Left lung (tissue), 10 donors: ENCODE data around the gene ATP1A3. TPM values are rescaled to one million over a fixed set of nuclear protein-coding genes. Genes with fewer than 3 reads are reported as not detected.

Experiments
- ATAC-seq: fragments of 200-7000 bp; cut with Tn5 transposase; one replicate; pipeline ENCODE4 v1.9.1; 2020; ENCODE audit warnings: moderate library complexity
- DNase-seq, 4 donors: peaks; one replicate each; pipeline ENCODE4 v3.0.0-alpha.2; 2013 to 2020
- H3K27ac ChIP-seq, 2 donors: fragments of 200-600 bp; sonication (generic) in 1 of 2; one replicate each; pipeline versions ENCODE4 v1.5.0 to v1.8.0; 2020 to 2021
- H3K27me3 ChIP-seq, 2 donors: fragments of 200-600 bp; sonication (generic) in 1 of 2; one replicate each; pipeline versions ENCODE4 v1.5.0 to v1.8.0; 2020 to 2021
- H3K36me3 ChIP-seq, 2 donors: fragments of 200-600 bp; sonication (generic) in 1 of 2; one replicate each; pipeline versions ENCODE4 v1.5.0 to v1.8.0; 2020 to 2021
- H3K4me1 ChIP-seq, 2 donors: fragments of 200-600 bp; one replicate each; pipeline ENCODE4 v1.8.0; 2021
- H3K4me3 ChIP-seq, 2 donors: fragments of 200-600 bp; sonication (generic) in 1 of 2; one replicate each; pipeline versions ENCODE4 v1.5.0 to v1.8.0; 2020 to 2021; ENCODE audit warnings: mild to moderate bottlenecking in 1 of 2
- H3K9me3 ChIP-seq, 2 donors: fragments of 200-600 bp; sonication (generic) in 1 of 2; one replicate each; pipeline versions ENCODE4 v1.5.0 to v1.8.0; 2020 to 2021
- intact Hi-C, 2 donors: fragments of 100-400 bp; cut with DNase I; formaldehyde crosslinking; loops; one replicate each; pipeline versions ENCODE4 v1.11.2 to v1.14.2; 2022
- polyA plus RNA-seq, 6 donors: library from polyadenylated mRNA; unstranded; fragments of 120-200 nt; gene quantifications; one replicate each; pipeline ENCODE4 v1.2.1, GENCODE V29; 2013; ENCODE audit not compliant: insufficient read length in 6 of 6
- total RNA-seq, 2 donors: library from RNA; stranded (reverse); fragmentation: NEBNext Ultra II Directional; extraction: Animal tissue kit (Norgen Biotek cat#: 25700); gene quantifications; one replicate each; pipeline ENCODE4 v1.2.1, GENCODE V29; 2021
- TF ChIP-seq, protein P1 (sequence below), 2 donors: fragments of 200-600 bp; sonication (generic) in 1 of 2; IDR thresholded peaks; one replicate each; pipeline versions ENCODE4 v1.5.0 to v1.8.0; 2021; ENCODE audit warnings: antibody characterized with exemption in 2 of 2
- donor health status: DM: no; HTN: yes; CAD: no.
- donor health status: DM: no; HTN: no; CAD: no.

Gene ATP1A3
- total and polyA plus RNA-seq, 8 donors: 0.20 to 0.86 (median 0.40) TPM; not detected in 3

DNA sequence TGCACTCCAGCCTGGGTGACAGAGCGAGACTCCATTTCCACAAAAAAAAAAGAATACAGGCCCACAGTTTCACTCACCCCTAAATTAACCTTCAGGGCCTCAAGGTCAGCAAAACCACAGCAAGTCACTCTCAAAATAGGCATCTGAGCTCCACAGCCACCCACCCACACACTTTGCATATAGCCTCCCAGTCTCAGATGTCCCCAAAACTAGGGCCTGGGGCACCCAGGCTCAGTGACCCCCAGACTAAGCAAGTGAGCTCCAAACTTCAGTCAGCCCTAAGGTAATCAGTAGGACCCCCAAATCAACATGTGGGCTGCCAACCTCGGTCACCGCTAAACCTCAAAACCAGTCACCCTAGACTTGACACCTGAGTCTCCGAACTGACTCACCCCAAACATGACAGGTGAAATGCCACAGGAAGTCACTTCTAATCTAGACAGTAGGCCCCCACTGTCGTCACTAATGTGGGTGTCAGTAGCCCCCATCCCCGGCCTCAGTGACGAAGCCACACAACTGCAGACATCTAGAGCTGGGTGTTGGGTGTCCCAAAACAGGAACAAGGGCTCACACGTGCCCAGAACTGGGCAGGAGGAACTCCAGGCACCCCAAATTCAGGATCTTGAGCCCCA lies 48.8 kb downstream of the ATP1A3 start:
- Histone ChIP-seq H3K27me3 (peaks cover 4 to 19% of the 10 kb centered on the region in 2 donors), H3K36me3 (no peaks in the 10 kb centered on the region), H3K4me1 (peaks cover 0 to 9% of the 10 kb centered on the region in 2 donors), H3K27ac (no peak overlapping the region), H3K9me3 (no peaks in the 10 kb centered on the region), H3K4me3 (no peak overlapping the region)
- ATAC-seq: peak; percentile 14
- DNase-seq: no peak
- intact Hi-C loops: no loop called here
- TF ChIP-seq, protein P1, sequence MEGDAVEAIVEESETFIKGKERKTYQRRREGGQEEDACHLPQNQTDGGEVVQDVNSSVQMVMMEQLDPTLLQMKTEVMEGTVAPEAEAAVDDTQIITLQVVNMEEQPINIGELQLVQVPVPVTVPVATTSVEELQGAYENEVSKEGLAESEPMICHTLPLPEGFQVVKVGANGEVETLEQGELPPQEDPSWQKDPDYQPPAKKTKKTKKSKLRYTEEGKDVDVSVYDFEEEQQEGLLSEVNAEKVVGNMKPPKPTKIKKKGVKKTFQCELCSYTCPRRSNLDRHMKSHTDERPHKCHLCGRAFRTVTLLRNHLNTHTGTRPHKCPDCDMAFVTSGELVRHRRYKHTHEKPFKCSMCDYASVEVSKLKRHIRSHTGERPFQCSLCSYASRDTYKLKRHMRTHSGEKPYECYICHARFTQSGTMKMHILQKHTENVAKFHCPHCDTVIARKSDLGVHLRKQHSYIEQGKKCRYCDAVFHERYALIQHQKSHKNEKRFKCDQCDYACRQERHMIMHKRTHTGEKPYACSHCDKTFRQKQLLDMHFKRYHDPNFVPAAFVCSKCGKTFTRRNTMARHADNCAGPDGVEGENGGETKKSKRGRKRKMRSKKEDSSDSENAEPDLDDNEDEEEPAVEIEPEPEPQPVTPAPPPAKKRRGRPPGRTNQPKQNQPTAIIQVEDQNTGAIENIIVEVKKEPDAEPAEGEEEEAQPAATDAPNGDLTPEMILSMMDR (IDR thresholded peaks at IDR 0.05): no peak

DNA sequence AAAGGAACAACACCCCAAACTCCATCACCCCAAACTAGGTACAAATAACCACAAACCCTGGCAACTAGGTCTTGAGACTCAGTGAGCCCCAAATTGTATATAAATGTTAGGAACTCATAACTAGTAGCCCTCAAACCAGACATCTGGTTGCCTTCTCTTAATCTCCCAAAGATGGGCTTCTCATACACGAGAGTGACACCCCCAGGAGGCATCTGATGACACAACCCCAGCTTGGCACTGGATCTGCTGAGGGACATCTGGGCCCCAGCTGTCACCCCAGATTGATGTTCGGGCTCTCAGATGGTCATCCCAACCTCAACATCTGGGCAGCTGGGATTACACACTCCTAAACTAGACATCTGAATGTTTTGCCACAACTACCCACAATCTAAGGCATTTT lies 49.7 kb downstream of the ATP1A3 start:
- Histone ChIP-seq H3K36me3 (no peaks in the 10 kb centered on the region), H3K27me3 (peaks cover 4 to 27% of the 10 kb centered on the region in 2 donors), H3K9me3 (no peaks in the 10 kb centered on the region), H3K4me3 (no peak overlapping the region), H3K4me1 (peaks cover 0 to 15% of the 10 kb centered on the region in 2 donors), H3K27ac (no peak overlapping the region)
- no peak for DNase-seq
- TF ChIP-seq, protein P1 (IDR thresholded peaks at IDR 0.05): no peak
- no peak for ATAC-seq
- intact Hi-C loops: no loop called here

DNA sequence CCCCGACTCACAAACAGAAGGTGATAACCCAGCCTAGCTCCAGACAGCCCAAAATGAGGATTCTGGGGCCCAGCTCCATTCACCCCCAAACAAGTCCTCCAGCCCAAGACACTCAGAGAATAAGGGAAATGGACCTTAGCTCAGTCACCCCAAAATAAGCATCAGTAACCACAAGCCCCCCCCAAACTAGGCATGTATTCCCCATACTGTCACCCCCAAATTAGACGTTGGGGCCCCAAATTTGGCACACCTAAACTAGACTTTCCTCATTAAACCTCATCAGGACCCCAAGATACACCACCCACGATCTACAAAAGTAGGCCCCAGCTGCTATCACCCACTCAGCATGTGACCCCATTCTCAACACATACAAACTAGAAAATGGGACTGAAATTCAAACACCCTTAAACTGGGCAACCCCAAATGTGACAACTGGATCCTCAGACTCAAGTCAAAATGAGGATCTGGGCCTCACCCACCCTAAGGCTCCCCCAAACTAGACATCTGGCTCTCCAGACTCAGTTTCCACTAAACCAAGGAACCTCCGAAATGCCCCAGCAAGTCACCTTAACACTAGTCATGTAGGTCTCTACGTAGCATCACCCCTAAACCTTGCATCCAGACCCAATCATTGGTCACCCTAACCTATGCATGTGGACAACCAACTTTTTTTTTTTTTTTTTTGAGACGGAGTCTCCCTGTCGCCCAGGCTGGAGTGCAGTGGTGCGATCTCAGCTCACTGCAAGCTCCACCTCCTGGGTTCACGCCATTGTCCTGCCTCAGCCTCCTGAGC lies 52.4 kb downstream of the ATP1A3 start:
- no peaks in the 10 kb centered on the region for H3K9me3 ChIP-seq
- no peak overlapping the region for H3K4me3 ChIP-seq
- H3K36me3 ChIP-seq: no peaks in the 10 kb centered on the region
- TF ChIP-seq, protein P1 (IDR thresholded peaks at IDR 0.05): no peak
- intact Hi-C loops: no loop called here
- ATAC-seq: no peak
- H3K27me3 ChIP-seq: peaks cover 4 to 43% of the 10 kb centered on the region in 2 donors
- DNase-seq: no peak
- no peak overlapping the region for H3K27ac ChIP-seq
- peaks cover 0 to 15% of the 10 kb centered on the region in 2 donors for H3K4me1 ChIP-seq

DNA sequence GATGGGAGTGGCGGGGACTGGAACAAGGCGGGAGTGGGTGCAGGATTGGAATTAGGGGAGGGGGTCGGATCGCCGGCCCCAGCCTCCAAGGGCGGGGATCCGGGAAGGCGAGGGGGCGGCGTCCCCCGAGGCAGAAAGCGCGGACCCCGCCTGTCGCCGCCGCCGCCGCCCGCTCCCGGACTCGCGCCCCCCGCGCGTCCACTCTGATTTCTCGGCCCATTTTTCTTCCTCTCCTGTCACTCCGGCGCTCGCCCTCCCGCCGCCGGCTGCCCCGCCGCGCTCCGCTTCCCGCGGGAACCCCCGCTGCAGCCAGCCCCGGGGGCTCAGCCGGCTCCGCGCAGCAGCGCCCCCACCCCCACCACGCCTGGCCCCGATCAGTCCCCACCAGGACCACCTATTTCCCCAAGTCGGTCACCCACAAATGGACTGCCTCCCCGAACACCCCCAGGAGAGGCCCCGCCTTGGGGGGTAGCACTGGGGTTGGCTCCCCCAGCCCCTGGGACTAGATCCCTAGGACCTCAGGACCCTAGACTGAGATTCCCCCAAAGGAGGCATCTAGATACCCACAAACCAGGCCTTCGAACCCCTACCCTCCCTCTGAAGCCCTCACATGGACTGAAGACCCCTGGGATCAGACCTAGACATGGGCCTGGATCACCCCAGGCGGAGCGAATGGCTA lies 53.2 kb downstream of the ATP1A3 start:
- intact Hi-C loops: no loop called here
- no peak overlapping the region for H3K27ac ChIP-seq
- peak overlapping the region; percentile 32 to 40 for H3K4me3 ChIP-seq
- peaks cover 0 to 15% of the 10 kb centered on the region in 2 donors for H3K4me1 ChIP-seq
- TF ChIP-seq, protein P1 (IDR thresholded peaks at IDR 0.05): no peak
- no peaks in the 10 kb centered on the region for H3K9me3 ChIP-seq
- DNase-seq (no peak), ATAC-seq (no peak)
- H3K27me3 ChIP-seq: peaks cover 8 to 51% of the 10 kb centered on the region in 2 donors
- H3K36me3 ChIP-seq: no peaks in the 10 kb centered on the region
